Hematopoietic multipotent progenitor cell treated with erythropoietin and hydrocortisone succinate and interleukin-3 and kit ligand, for 4 days (in vitro differentiated cells): ENCODE measurements around the gene FRY.
A peak's percentile ranks its signal among the peaks of the same experiment; 100 is the strongest.

Experiments
- DNase-seq: peaks from one replicate; pipeline ENCODE4 v3.0.0-alpha.2; 2015

Gene FRY

DNA sequence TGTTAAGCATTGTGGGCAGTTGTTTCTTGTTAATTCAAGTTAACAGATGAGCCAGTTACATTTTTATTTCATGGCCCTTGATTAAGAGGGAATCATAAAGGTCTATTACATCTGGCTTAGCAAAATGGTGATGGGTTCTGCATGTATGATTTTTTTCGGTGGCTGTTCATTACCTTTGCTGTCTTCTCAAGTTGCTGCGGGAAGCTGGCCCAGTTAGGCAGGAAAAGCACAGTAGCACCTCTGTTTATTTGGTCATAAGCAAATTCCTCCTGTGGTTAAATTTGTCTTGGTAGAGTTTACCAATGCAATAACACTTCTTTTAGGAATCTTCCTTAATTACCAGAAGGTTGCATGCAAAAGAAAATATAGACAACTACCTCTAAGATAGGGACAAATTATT lies 104.5 kb downstream of the FRY start:
- no peak for DNase-seq

DNA sequence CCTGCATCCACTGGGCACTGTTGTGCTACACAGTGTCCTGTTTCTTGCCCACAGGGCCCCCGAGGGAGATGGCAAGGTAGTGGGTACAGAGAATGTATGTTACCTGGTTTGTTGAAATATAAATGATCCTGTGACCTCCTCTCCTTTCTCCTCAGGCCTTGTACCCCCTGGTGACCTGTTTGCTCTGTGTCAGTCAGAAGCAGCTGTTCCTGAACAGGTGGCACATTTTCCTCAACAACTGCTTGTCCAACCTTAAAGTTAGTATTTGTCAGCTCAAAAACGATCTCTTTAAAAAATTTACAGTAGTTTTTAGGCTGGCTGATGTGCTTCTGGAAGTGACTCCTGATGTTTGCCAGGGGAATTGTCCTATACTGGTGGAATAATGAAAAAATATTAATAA lies 105.1 kb downstream of the FRY start:
- DNase-seq, result no peak

- DNase-seq, result no peak
These were observed 107.7 kb downstream of the FRY start for GRCh38 chr13:32139251-32139650.

- DNase-seq, result no peak
These were observed 108.5 kb downstream of the FRY start for GRCh38 chr13:32140109-32140508.

GRCh38 chr13:32141462-32141861 lies 109.9 kb downstream of the FRY start:
- peak; percentile 41 for DNase-seq

DNA sequence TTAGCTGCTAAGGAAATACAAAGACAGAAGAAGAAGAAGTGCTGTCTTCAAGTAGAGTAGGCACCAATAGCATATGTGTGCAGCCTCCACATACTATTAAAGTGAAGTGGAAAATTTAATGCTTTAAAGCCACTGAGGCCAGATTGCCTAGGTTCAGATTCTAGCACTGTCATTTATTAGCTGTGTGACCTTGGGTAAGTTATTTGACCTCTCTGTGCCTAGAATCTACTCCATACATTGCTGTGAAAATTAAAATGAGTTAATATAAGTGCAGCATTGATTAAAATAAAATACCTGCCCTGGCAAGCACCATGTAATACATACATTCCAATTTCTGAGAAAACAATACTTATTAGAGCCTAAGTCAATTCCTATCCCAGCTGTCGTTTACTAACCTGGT lies 110.5 kb downstream of the FRY start:
- no peak for DNase-seq

- peak; percentile 44 for DNase-seq
These were observed 111.4 kb downstream of the FRY start for GRCh38 chr13:32142956-32143375.

DNA sequence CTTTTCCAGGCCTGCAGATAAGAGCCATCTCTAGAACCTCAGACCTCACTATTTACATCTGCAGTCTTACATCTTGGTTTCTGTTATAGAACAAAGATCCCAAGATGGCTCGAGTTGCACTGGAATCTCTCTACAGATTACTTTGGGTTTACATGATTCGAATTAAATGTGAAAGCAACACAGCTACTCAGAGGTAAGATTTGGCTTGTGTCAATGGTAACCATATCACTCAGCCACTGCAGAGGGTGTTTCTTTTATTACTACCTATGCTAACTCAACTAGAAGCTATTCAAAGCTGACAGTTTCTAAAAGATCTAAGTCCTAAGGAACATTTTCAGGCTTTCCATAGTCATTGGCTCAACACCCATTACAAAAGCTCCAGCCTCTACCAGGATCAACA lies 115.6 kb downstream of the FRY start:
- no peak for DNase-seq

GRCh38 chr13:32147976-32148375 lies 116.4 kb downstream of the FRY start:
- no peak for DNase-seq

- DNase-seq, result no peak
These were observed 118.7 kb downstream of the FRY start for GRCh38 chr13:32150239-32150638.

DNA sequence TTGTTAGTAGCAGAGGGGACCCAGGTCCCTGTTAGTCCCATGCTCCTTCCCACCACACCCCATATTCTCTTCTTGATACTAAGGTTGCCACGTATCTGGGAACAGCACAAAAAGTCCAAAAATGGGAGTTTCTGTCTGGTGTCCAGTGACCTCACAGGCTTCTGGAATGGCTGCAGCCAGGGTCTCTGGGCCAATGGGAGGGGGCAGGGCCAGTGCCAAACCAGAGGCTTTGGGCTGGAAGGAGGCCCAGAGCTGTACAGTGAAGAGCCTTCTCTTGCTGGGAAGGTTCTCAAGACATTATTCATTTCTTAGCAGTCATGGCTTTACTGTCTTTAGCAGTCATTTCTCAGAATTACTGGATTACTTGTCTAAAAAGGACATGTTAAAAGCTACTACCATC lies 119.2 kb downstream of the FRY start:
- no peak for DNase-seq

GRCh38 chr13:32151240-32151639 lies 119.7 kb downstream of the FRY start:
- DNase-seq, result no peak

- DNase-seq, result no peak
These were observed 121.5 kb downstream of the FRY start for GRCh38 chr13:32153056-32153455.

DNA sequence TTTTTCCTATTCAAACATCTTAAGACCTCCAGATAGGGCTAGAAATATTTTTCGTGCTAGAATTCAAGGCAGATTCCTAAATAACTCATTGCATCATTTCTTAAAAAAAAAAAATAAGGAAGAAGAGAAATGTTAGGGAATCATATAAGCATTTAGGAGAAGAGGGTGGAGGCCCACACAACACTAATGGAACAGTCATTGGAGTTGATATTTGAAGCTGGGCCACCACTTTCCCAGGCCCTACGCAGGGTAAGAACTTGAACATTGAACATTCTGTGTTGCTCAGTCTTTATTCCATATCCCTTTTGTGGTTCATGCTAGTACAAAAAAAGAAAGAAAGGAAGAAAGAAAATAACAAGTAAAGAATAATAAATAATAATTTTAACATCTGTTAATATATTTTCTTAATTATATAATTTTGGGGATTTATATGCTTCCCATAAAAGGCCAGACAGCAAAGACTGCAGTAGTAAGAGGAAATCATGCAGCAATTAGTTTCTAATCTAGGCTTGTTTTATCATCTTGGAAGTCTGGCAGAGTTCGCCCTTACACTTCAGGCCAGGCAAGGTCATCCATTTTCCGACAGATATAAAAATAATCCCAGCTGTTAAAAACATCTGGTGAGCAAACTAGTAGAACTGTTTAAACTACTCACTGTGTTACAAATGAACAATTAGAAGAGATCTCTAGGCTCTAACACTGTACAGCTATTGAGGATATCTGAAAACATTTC lies 127.7 kb downstream of the FRY start:
- no peak for DNase-seq

- no peak for DNase-seq
These were observed 130.9 kb downstream of the FRY start for GRCh38 chr13:32162395-32163005.

- DNase-seq, result peak; percentile 88
These were observed 133.2 kb downstream of the FRY start for GRCh38 chr13:32164622-32165268.

- peak; percentile 21 for DNase-seq
These were observed 134.2 kb downstream of the FRY start for GRCh38 chr13:32165796-32166195.

GRCh38 chr13:32168131-32168530 lies 136.6 kb downstream of the FRY start:
- DNase-seq, result no peak

- DNase-seq, result no peak
These were observed 139.3 kb downstream of the FRY start for GRCh38 chr13:32170841-32171240.

- peak; percentile 44 for DNase-seq
These were observed 142.3 kb downstream of the FRY start for GRCh38 chr13:32173881-32174280.

GRCh38 chr13:32174366-32174765 lies 142.8 kb downstream of the FRY start:
- no peak for DNase-seq

- peak; percentile 93 for DNase-seq
These were observed 143.7 kb downstream of the FRY start for GRCh38 chr13:32175307-32175706.

- DNase-seq, result no peak
These were observed 144.4 kb downstream of the FRY start for GRCh38 chr13:32175943-32176342.

DNA sequence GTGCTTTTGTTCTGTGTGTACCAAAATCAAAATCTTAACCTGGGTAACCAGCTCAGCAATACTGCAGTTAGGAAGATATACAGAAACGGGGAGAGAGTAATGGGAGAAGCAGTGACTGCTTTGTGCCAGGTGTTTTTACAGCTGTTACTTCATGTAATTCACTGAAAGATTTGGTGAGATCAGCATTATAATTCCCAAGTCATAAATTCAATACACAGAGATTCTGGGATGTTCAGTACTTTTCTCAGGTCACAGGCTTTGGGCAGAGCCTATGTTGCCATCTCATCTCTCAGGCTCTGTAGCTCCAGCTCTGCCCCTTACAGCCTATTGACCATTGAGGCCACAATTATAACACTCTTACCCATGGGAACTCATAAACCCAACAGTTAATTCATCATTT lies 145.1 kb downstream of the FRY start:
- DNase-seq, result no peak
